ENCODE results near the gene DIP2C. TPM values are rescaled to one million over a fixed set of nuclear protein-coding genes. Genes with fewer than 3 reads are reported as not detected.

The DIP2C gene
- total RNA-seq, 2 donors from 2014 or later = 13.0 to 13.7 TPM

- H3K9ac ChIP-seq (ENCODE audit: extremely low read depth, low read length, poor library complexity, severe bottlenecking) = no peak overlapping the region
- Mint-ChIP-seq H3K36me3 (ENCODE audit: low read depth) (peaks cover 20% of the 10 kb centered on the region), H3K4me1 (no peaks in the 10 kb centered on the region), H3K9me3 (no peaks in the 10 kb centered on the region), H3K4me3 (no peak overlapping the region), H3K27me3 (ENCODE audit: insufficient read depth) (no peaks in the 10 kb centered on the region), H3K27ac (no peak overlapping the region)
- H3K4me1 ChIP-seq (ENCODE audit: control insufficient read depth, insufficient read depth, low read length) = no peaks in the 10 kb centered on the region
- no peak overlapping the region for H3K27ac ChIP-seq (ENCODE audit: low read depth, low read length)
- no peak overlapping the region for H3K4me3 ChIP-seq (ENCODE audit: low read length)
- TF ChIP-seq CTCF (conservative IDR thresholded peaks at IDR 0.05) = no peak
- WGBS, 2 experiments (ENCODE audit: insufficient coverage in 1 of 2, insufficient read length in 1 of 2) = 89 to 97% methylated on average over 4 to 6 of the region's 6 CpGs
- H3K36me3 ChIP-seq (ENCODE audit: control insufficient read depth, insufficient read depth, low read length) = peaks cover 35% of the 10 kb centered on the region
- no peak for DNase-seq
- no peaks in the 10 kb centered on the region for H3K9me3 ChIP-seq (ENCODE audit: control insufficient read depth, low read length)
- no peaks in the 10 kb centered on the region for H3K27me3 ChIP-seq (ENCODE audit: control insufficient read depth, insufficient read depth, low read length, poor library complexity, severe bottlenecking)
Measured at GRCh38 chr10:239109-239508, 450.4 kb downstream of the DIP2C start.

- 97% methylated on average over 3 of the region's 3 CpGs for WGBS, 2 experiments (ENCODE audit: insufficient coverage in 1 of 2, insufficient read length in 1 of 2)
- peaks cover 14% of the 10 kb centered on the region for H3K36me3 Mint-ChIP-seq (ENCODE audit: low read depth)
- H3K4me1 Mint-ChIP-seq = no peaks in the 10 kb centered on the region
- H3K27ac Mint-ChIP-seq = no peak overlapping the region
- no peak for DNase-seq
- Histone ChIP-seq H3K27ac (ENCODE audit: low read depth, low read length) (no peak overlapping the region), H3K4me3 (ENCODE audit: low read length) (no peak overlapping the region), H3K36me3 (ENCODE audit: control insufficient read depth, insufficient read depth, low read length) (peaks cover 23% of the 10 kb centered on the region), H3K4me1 (ENCODE audit: control insufficient read depth, insufficient read depth, low read length) (no peaks in the 10 kb centered on the region), H3K27me3 (ENCODE audit: control insufficient read depth, insufficient read depth, low read length, poor library complexity, severe bottlenecking) (no peaks in the 10 kb centered on the region), H3K9me3 (ENCODE audit: control insufficient read depth, low read length) (no peaks in the 10 kb centered on the region), H3K9ac (ENCODE audit: extremely low read depth, low read length, poor library complexity, severe bottlenecking) (no peak overlapping the region)
- H3K4me3 Mint-ChIP-seq = no peak overlapping the region
- H3K27me3 Mint-ChIP-seq (ENCODE audit: insufficient read depth) = no peaks in the 10 kb centered on the region
- H3K9me3 Mint-ChIP-seq = no peaks in the 10 kb centered on the region
- TF ChIP-seq CTCF (conservative IDR thresholded peaks at IDR 0.05) = no peak
Measured at GRCh38 chr10:235915-236314, 453.6 kb downstream of the DIP2C start.

- no peaks in the 10 kb centered on the region for H3K9me3 ChIP-seq (ENCODE audit: control insufficient read depth, low read length)
- H3K36me3 ChIP-seq (ENCODE audit: control insufficient read depth, insufficient read depth, low read length) = peaks cover 15% of the 10 kb centered on the region
- H3K27ac ChIP-seq (ENCODE audit: low read depth, low read length) = no peak overlapping the region
- no peaks in the 10 kb centered on the region for H3K9me3 Mint-ChIP-seq
- DNase-seq = no peak
- H3K4me1 ChIP-seq (ENCODE audit: control insufficient read depth, insufficient read depth, low read length) = no peaks in the 10 kb centered on the region
- no peaks in the 10 kb centered on the region for H3K27me3 ChIP-seq (ENCODE audit: control insufficient read depth, insufficient read depth, low read length, poor library complexity, severe bottlenecking)
- no peak for TF ChIP-seq CTCF (conservative IDR thresholded peaks at IDR 0.05)
- peaks cover 14% of the 10 kb centered on the region for H3K36me3 Mint-ChIP-seq (ENCODE audit: low read depth)
- H3K27me3 Mint-ChIP-seq (ENCODE audit: insufficient read depth) = no peaks in the 10 kb centered on the region
- no peak overlapping the region for H3K9ac ChIP-seq (ENCODE audit: extremely low read depth, low read length, poor library complexity, severe bottlenecking)
- no peak overlapping the region for H3K4me3 Mint-ChIP-seq
- H3K4me3 ChIP-seq (ENCODE audit: low read length) = no peak overlapping the region
- WGBS, 2 experiments (ENCODE audit: insufficient coverage in 1 of 2, insufficient read length in 1 of 2) = 88 to 96% methylated on average over 5 to 7 of the region's 9 CpGs
- no peaks in the 10 kb centered on the region for H3K4me1 Mint-ChIP-seq
- H3K27ac Mint-ChIP-seq = no peak overlapping the region
Measured at GRCh38 chr10:234708-235406, 454.6 kb downstream of the DIP2C start.
